ENCODE data around the gene SNTB2. TPM values are rescaled to one million over a fixed set of nuclear protein-coding genes. Genes with fewer than 3 reads are reported as not detected.

The SNTB2 gene
- total RNA-seq, 1 experiment from 2014 or later, result 20.2 TPM

DNA sequence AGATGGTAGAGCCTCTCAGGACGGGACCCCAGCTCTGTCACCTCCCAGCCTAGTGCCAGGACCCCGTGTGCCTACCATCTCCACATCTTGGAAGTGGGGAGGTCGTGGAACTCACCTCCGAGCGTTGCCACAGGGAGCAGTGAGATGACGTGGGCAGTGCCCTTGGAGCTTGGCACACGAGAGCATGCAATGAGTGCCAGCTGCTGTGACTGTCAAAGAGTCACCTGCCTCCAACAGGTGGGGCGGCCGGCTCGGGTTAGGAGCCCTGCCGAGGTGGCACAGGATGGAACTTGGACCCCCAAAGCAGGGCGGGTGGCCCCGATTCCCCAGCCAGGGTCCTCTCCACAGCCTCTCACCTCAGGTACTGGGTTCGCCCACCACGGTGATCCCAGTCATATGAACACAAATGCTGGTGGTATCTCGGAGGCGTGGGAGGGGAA lies 129.7 kb downstream of the SNTB2 start:
- H4K8ac ChIP-seq (replicated peaks; ENCODE audit: insufficient read length, low read depth, low read length), result no peak overlapping the region
- WGBS (ENCODE audit: extremely low coverage, insufficient read length, low lambda C conversion rate), result no CpG with 5 or more reads among the region's 17 CpGs
- no peak overlapping the region for H2AK5ac ChIP-seq (ENCODE audit: insufficient read length, low read length)
- H3K9me3 Mint-ChIP-seq, result no peaks in the 10 kb centered on the region; a peak in 1 of 5 replicates
- no peak overlapping the region for H2BK120ac ChIP-seq (ENCODE audit: low read depth, low read length, poor library complexity, severe bottlenecking)
- DNase-seq, result no peak
- no peak overlapping the region for H4K5ac ChIP-seq (ENCODE audit: insufficient read length, low read depth, low read length)
- H3K27me3 Mint-ChIP-seq (ENCODE audit: low read depth), result no peaks in the 10 kb centered on the region
- H3K27me3 ChIP-seq (ENCODE audit: insufficient read depth, low read length), result no peaks in the 10 kb centered on the region
- peaks cover 39 to 76% (median 64%) of the 10 kb centered on the region in 3 experiments for H3K36me3 Mint-ChIP-seq (ENCODE audit: insufficient read depth in 1 of 3, low read depth in 3 of 3)
- H3K4me3 Mint-ChIP-seq, result no peak overlapping the region
- H4K20me1 ChIP-seq (ENCODE audit: control insufficient read depth, insufficient read depth, insufficient read length), result no peaks in the 10 kb centered on the region
- H3K4me1 ChIP-seq (ENCODE audit: insufficient read depth, low read length), result peaks cover 2% of the 10 kb centered on the region; the same call in 1 of the 2 replicates
- H3K79me2 ChIP-seq (ENCODE audit: insufficient read depth, low read length), result peaks cover 3% of the 10 kb centered on the region; the same call in 1 of the 2 replicates
- no peaks in the 10 kb centered on the region for H3K9me3 ChIP-seq (ENCODE audit: control insufficient read depth, low read depth, low read length)
- no peak overlapping the region for H3K14ac ChIP-seq (ENCODE audit: insufficient read depth, low read length)
- no peak overlapping the region for H3K4ac ChIP-seq (ENCODE audit: low read depth, low read length)
- peaks cover 6% of the 10 kb centered on the region for H3K23me2 ChIP-seq (ENCODE audit: insufficient read length, low read depth, low read length, poor library complexity, severe bottlenecking)
- H2BK5ac ChIP-seq (ENCODE audit: insufficient read length, low read length), result no peak overlapping the region
- no peak overlapping the region for H3K56ac ChIP-seq (ENCODE audit: insufficient read length, low read depth, low read length)
- TF ChIP-seq, protein P1, sequence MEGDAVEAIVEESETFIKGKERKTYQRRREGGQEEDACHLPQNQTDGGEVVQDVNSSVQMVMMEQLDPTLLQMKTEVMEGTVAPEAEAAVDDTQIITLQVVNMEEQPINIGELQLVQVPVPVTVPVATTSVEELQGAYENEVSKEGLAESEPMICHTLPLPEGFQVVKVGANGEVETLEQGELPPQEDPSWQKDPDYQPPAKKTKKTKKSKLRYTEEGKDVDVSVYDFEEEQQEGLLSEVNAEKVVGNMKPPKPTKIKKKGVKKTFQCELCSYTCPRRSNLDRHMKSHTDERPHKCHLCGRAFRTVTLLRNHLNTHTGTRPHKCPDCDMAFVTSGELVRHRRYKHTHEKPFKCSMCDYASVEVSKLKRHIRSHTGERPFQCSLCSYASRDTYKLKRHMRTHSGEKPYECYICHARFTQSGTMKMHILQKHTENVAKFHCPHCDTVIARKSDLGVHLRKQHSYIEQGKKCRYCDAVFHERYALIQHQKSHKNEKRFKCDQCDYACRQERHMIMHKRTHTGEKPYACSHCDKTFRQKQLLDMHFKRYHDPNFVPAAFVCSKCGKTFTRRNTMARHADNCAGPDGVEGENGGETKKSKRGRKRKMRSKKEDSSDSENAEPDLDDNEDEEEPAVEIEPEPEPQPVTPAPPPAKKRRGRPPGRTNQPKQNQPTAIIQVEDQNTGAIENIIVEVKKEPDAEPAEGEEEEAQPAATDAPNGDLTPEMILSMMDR (conservative IDR thresholded peaks at IDR 0.05), result no peak
- H3K4me2 ChIP-seq (ENCODE audit: insufficient read depth, insufficient read length, low read length), result no peak overlapping the region
- no peak overlapping the region for H3K9ac ChIP-seq (ENCODE audit: extremely low read depth, insufficient read length, low read length)
- no peak overlapping the region for H2AFZ ChIP-seq (ENCODE audit: low read length)
- no peak overlapping the region; a peak in 1 of 7 replicates for H3K27ac Mint-ChIP-seq
- no peak overlapping the region for H3T11ph ChIP-seq (ENCODE audit: low read length)
- no peak overlapping the region for H3K27ac ChIP-seq (ENCODE audit: insufficient read length, low read depth, low read length)
- H2BK20ac ChIP-seq (ENCODE audit: low read depth, low read length, poor library complexity, severe bottlenecking), result no peak overlapping the region
- H3K4me1 Mint-ChIP-seq, result peaks cover 5 to 6% of the 10 kb centered on the region in 2 experiments
- no peak overlapping the region for H2BK15ac ChIP-seq (ENCODE audit: low read depth, low read length)
- no peak overlapping the region for H4K91ac ChIP-seq (ENCODE audit: insufficient read length, low read depth, low read length)
- H3K79me1 ChIP-seq (ENCODE audit: insufficient read depth, low read depth, low read length, poor library complexity, severe bottlenecking), result peaks cover 7% of the 10 kb centered on the region
- H3K23ac ChIP-seq (ENCODE audit: insufficient read length, low read depth, low read length), result no peak overlapping the region
- H3K18ac ChIP-seq (ENCODE audit: insufficient read length, low read depth, low read length), result no peak overlapping the region
- H2BK12ac ChIP-seq (ENCODE audit: insufficient read length, low read depth, low read length), result no peak overlapping the region
